ENCODE measurements around the gene UGT2A2. TPM values are rescaled to one million over a fixed set of nuclear protein-coding genes. Genes with fewer than 3 reads are reported as not detected.

UGT2A2 gene
- total and polyA plus RNA-seq, 7 donors: not detected

GRCh38 chr4:69642961-69643360 lies 3.5 kb upstream of the UGT2A2 start:
- DNase-seq: no peak
- no peaks in the 10 kb centered on the region for H3K9me3 ChIP-seq
- TF ChIP-seq EP300 (IDR thresholded peaks at IDR 0.05): no peak
- TF ChIP-seq POLR2AphosphoS5 (IDR thresholded peaks at IDR 0.05): no peak
- TF ChIP-seq, protein P1, sequence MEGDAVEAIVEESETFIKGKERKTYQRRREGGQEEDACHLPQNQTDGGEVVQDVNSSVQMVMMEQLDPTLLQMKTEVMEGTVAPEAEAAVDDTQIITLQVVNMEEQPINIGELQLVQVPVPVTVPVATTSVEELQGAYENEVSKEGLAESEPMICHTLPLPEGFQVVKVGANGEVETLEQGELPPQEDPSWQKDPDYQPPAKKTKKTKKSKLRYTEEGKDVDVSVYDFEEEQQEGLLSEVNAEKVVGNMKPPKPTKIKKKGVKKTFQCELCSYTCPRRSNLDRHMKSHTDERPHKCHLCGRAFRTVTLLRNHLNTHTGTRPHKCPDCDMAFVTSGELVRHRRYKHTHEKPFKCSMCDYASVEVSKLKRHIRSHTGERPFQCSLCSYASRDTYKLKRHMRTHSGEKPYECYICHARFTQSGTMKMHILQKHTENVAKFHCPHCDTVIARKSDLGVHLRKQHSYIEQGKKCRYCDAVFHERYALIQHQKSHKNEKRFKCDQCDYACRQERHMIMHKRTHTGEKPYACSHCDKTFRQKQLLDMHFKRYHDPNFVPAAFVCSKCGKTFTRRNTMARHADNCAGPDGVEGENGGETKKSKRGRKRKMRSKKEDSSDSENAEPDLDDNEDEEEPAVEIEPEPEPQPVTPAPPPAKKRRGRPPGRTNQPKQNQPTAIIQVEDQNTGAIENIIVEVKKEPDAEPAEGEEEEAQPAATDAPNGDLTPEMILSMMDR (IDR thresholded peaks at IDR 0.05): no peak
- no peak for TF ChIP-seq POLR2A (IDR thresholded peaks at IDR 0.05)

DNA sequence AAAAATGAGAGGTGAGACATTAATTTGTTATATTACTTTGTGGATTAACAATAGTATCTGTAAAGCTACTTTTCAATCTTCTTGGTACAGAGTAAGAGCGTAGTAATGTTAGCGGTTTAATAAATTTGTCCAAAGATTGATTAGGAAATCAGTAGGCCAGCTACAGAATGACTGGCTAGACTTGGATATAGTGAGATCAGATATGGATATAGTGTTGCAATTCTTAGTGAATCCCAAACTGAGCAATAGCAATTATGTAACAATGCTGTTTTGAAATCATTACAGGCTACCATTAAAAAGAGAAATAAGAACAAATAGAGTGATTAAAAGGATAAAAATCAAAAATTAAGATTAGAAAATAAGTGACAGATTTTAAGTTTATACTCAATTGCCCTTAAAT lies 847 bp upstream of the UGT2A2 start:
- WGBS, 2 donors: 73 to 98% methylated on average over 2 of the region's 2 CpGs
- H3K4me1 ChIP-seq: no peaks in the 10 kb centered on the region
- no peak for DNase-seq
- H3K27me3 ChIP-seq: no peaks in the 10 kb centered on the region
- intact Hi-C loops (cut with DNase I): no loop called here
- no peaks in the 10 kb centered on the region for H3K9me3 ChIP-seq
- no peaks in the 10 kb centered on the region for H3K36me3 ChIP-seq
- TF ChIP-seq, protein P1 (IDR thresholded peaks at IDR 0.05): no peak
- TF ChIP-seq EP300 (IDR thresholded peaks at IDR 0.05) (no peak), POLR2AphosphoS5 (IDR thresholded peaks at IDR 0.05) (no peak), POLR2A (IDR thresholded peaks at IDR 0.05) (no peak)
- H3K4me3 ChIP-seq: no peak overlapping the region
- no peak overlapping the region for H3K27ac ChIP-seq

More at GRCh38 chr4:69642961-69643360, 3.5 kb upstream of the UGT2A2 start:
- intact Hi-C loops (cut with DNase I): no loop called here
- WGBS, 2 donors: 82 to 90% methylated on average over 2 of the region's 2 CpGs
- no peaks in the 10 kb centered on the region for H3K4me1 ChIP-seq
- H3K27ac ChIP-seq: no peak overlapping the region
- H3K27me3 ChIP-seq: no peaks in the 10 kb centered on the region
- H3K36me3 ChIP-seq: no peaks in the 10 kb centered on the region
- H3K4me3 ChIP-seq: no peak overlapping the region

- Histone ChIP-seq H3K9me3 (peaks cover 0 to 2% (median 0%) of the 10 kb centered on the region in 4 donors), H3K27ac (no peak overlapping the region)
- WGBS, 2 donors: 75% methylated on average over 6 of the region's 6 CpGs
Observed at GRCh38 chr4:69617083-69617694, 22.3 kb downstream of the UGT2A2 start.

DNA sequence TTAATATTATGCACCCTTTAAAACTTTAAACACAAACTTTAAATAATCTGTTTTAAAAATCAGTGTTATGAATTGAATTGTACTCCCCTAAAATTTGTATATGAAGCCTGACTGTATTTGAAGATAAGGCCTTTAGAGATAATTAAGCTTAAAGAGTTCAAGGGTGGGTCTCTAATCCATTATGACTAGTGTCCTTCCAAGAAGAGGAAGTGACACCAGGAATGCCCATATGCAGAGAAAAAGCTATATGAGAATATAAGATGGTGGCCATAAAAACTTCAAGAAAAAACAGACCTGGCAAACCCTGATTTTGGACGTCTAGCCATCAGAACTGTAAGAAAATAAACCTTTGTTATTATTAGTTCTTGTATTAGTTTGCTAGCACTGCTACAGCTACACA lies 29.0 kb downstream of the UGT2A2 start:
- WGBS, 2 donors: 59 to 66% methylated on average over 1 of the region's 1 CpG
- DNase-seq: no peak
- Histone ChIP-seq H3K27ac (no peak overlapping the region), H3K27me3 (no peaks in the 10 kb centered on the region), H3K4me3 (no peak overlapping the region), H3K36me3 (no peaks in the 10 kb centered on the region), H3K9me3 (no peaks in the 10 kb centered on the region), H3K4me1 (no peaks in the 10 kb centered on the region)
- TF ChIP-seq, protein P1 (IDR thresholded peaks at IDR 0.05): no peak
- TF ChIP-seq POLR2A (IDR thresholded peaks at IDR 0.05) (no peak), EP300 (IDR thresholded peaks at IDR 0.05) (no peak), POLR2AphosphoS5 (IDR thresholded peaks at IDR 0.05) (no peak)
- intact Hi-C loops (cut with DNase I): loop anchor here (10.0 kb wide), 1 partner anchor 296 kb away; no protein-coding TSS in a partner anchor

More at GRCh38 chr4:69617083-69617694, 22.3 kb downstream of the UGT2A2 start:
- DNase-seq: no peak
- intact Hi-C loops (cut with DNase I): loop anchor here (10.0 kb wide), 1 partner anchor 302 kb away; no protein-coding TSS in a partner anchor
- Histone ChIP-seq H3K4me1 (no peaks in the 10 kb centered on the region), H3K27me3 (no peaks in the 10 kb centered on the region), H3K4me3 (no peak overlapping the region), H3K36me3 (no peaks in the 10 kb centered on the region)
- TF ChIP-seq POLR2A (IDR thresholded peaks at IDR 0.05): no peak
- TF ChIP-seq, protein P1 (IDR thresholded peaks at IDR 0.05): peak in 2 of 4 experiments; percentile 16 to 27
- TF ChIP-seq EP300 (IDR thresholded peaks at IDR 0.05): no peak
- no peak for TF ChIP-seq POLR2AphosphoS5 (IDR thresholded peaks at IDR 0.05)
